Liver (tissue), 9 donors: ENCODE data around the gene NKX1-2. TPM values are rescaled to one million over a fixed set of nuclear protein-coding genes. Genes with fewer than 3 reads are reported as not detected.

Source experiments
- DNase-seq: peaks from one replicate; pipeline ENCODE4 v3.0.0-alpha.2; 2017; ENCODE audit warnings: low spot score
- H3K27ac ChIP-seq, 2 donors: one replicate each; pipeline ENCODE4 v1.7.0; 2013; ENCODE audit warnings: inconsistent platforms in 2 of 2, low read length in 2 of 2, control low read depth in 1 of 2, low read depth in 1 of 2, mild to moderate bottlenecking in 1 of 2
- H3K27me3 ChIP-seq, 4 donors: one replicate each; pipeline versions ENCODE4 v1.6.1 to v1.7.0; 2013; ENCODE audit warnings: low read length in 3 of 4, inconsistent platforms in 1 of 4, mild to moderate bottlenecking in 1 of 4, moderate library complexity in 1 of 4; ENCODE audit not compliant: control insufficient read depth in 4 of 4, insufficient read depth in 4 of 4
- H3K36me3 ChIP-seq, 4 donors: one replicate each; pipeline versions ENCODE4 v1.6.1 to v1.7.0; 2013; ENCODE audit warnings: low read length in 3 of 4, mild to moderate bottlenecking in 3 of 4, low read depth in 1 of 4, moderate library complexity in 1 of 4; ENCODE audit not compliant: control insufficient read depth in 4 of 4, insufficient read depth in 3 of 4
- H3K4me1 ChIP-seq, 4 donors: one replicate each; pipeline versions ENCODE4 v1.6.1 to v1.7.0; 2013; ENCODE audit warnings: low read length in 3 of 4, mild to moderate bottlenecking in 3 of 4, moderate library complexity in 1 of 4; ENCODE audit not compliant: control insufficient read depth in 4 of 4, insufficient read depth in 4 of 4
- H3K4me3 ChIP-seq, 3 donors: one replicate each; pipeline versions ENCODE4 v1.6.1 to v1.7.0; 2013; ENCODE audit warnings: low read length in 3 of 3, control low read depth in 1 of 3, low read depth in 1 of 3, mild to moderate bottlenecking in 1 of 3
- H3K9ac ChIP-seq, 2 donors: one replicate each; pipeline ENCODE4 v1.7.0; 2013; ENCODE audit warnings: low read length in 2 of 2, mild to moderate bottlenecking in 2 of 2, moderate library complexity in 2 of 2, control low read depth in 1 of 2, low read depth in 1 of 2
- H3K9me3 ChIP-seq, 4 donors: one replicate each; pipeline versions ENCODE4 v1.6.1 to v1.7.0; 2013; ENCODE audit warnings: low read length in 3 of 4; ENCODE audit not compliant: control insufficient read depth in 4 of 4
- EGR1 ChIP-seq, 2 donors: IDR thresholded peaks; 2 replicates each; pipeline ENCODE4 v1.6.1; 2016 to 2018; ENCODE audit warnings: antibody characterized with exemption in 2 of 2, low read depth in 2 of 2
- FOXA1 ChIP-seq: IDR thresholded peaks from 2 replicates; pipeline ENCODE4 v1.6.1; 2016; ENCODE audit warnings: antibody characterized with exemption
- FOXA2 ChIP-seq: IDR thresholded peaks from 2 replicates; pipeline ENCODE4 v1.6.1; 2016; ENCODE audit warnings: antibody characterized with exemption
- GABPA ChIP-seq, 2 donors: IDR thresholded peaks in 1 of 2; conservative IDR thresholded peaks in 1 of 2; 2 replicates each; pipeline ENCODE4 v1.6.1; 2016; ENCODE audit warnings: antibody characterized with exemption in 2 of 2, mild to moderate bottlenecking in 1 of 2, moderate library complexity in 1 of 2
- HNF4A ChIP-seq, 2 donors: conservative IDR thresholded peaks; 2 replicates each; pipeline ENCODE4 v1.6.1; 2016; ENCODE audit warnings: antibody characterized with exemption in 2 of 2, mild to moderate bottlenecking in 2 of 2
- HNF4G ChIP-seq: IDR thresholded peaks from 2 replicates; pipeline ENCODE4 v1.6.1; 2016; ENCODE audit warnings: antibody characterized with exemption
- NR2F2 ChIP-seq: IDR thresholded peaks from 2 replicates; pipeline ENCODE4 v1.6.1; 2016; ENCODE audit warnings: antibody characterized with exemption
- RAD21 ChIP-seq, 2 donors: IDR thresholded peaks; 2 replicates each; pipeline ENCODE4 v1.6.1; 2016; ENCODE audit warnings: antibody characterized with exemption in 2 of 2, mild to moderate bottlenecking in 2 of 2
- RXRA ChIP-seq, 2 donors: IDR thresholded peaks; 2 replicates each; pipeline ENCODE4 v1.6.1; 2017 to 2018; ENCODE audit warnings: antibody characterized with exemption in 2 of 2, mild to moderate bottlenecking in 1 of 2
- SP1 ChIP-seq: IDR thresholded peaks from 2 replicates; pipeline ENCODE4 v1.6.1; 2018; ENCODE audit warnings: antibody characterized with exemption, mild to moderate bottlenecking
- YY1 ChIP-seq: IDR thresholded peaks from 2 replicates; pipeline ENCODE4 v1.6.1; 2016; ENCODE audit warnings: antibody characterized with exemption, mild to moderate bottlenecking
- WGBS: extraction: QIAGEN DNeasy Blood & Tissue Kit; methylation state at CpG from one replicate; pipeline ENCODE4 v1.1.7; 2013; 5-methylcytosine and 5-hydroxymethylcytosine counted together
- polyA plus RNA-seq, 2 donors: library from polyadenylated mRNA; stranded (reverse) in 1 of 2; unstranded in 1 of 2; fragments of 200-250 nt in 1 of 2; fragments of >200 nt in 1 of 2; fragmentation: Nextera tagmentation in 1 of 2; extraction: Ambion mirVana in 1 of 2; gene quantifications; one replicate each; pipeline versions ENCODE4 v1.2.1 to v1.2.3, GENCODE V29; 2013 to 2015
- total RNA-seq, 2 donors: library from RNA; depleted of rRNA; stranded (reverse); fragments of >200 nt; gene quantifications; one replicate each; pipeline ENCODE4 v1.2.3, GENCODE V29; 2014
- TF ChIP-seq, protein P1 (sequence below): IDR thresholded peaks from 2 replicates; pipeline ENCODE4 v1.6.1; 2016; ENCODE audit warnings: antibody characterized with exemption
- TF ChIP-seq, protein P2 (sequence below): IDR thresholded peaks from 2 replicates; pipeline ENCODE4 v1.6.1; 2016; ENCODE audit warnings: antibody characterized with exemption
- TF ChIP-seq, protein P3 (sequence below): IDR thresholded peaks from 2 replicates; pipeline ENCODE4 v1.6.1; 2016; ENCODE audit warnings: antibody characterized with exemption, mild to moderate bottlenecking
- TF ChIP-seq, protein P4 (sequence below): fragments of 150-350 bp; IDR thresholded peaks from 2 replicates; pipeline ENCODE4 v1.5.1; 2017; ENCODE audit warnings: improper control_type of control experiment, low read depth, low read length; ENCODE audit not compliant: missing input control
- donor health status: healthy.
- donor health status: healthy.
- donor health status: healthy.
- donor health status: healthy.
- donor health status: healthy.

The NKX1-2 gene
- total and polyA plus RNA-seq, 4 donors, result not detected

DNA sequence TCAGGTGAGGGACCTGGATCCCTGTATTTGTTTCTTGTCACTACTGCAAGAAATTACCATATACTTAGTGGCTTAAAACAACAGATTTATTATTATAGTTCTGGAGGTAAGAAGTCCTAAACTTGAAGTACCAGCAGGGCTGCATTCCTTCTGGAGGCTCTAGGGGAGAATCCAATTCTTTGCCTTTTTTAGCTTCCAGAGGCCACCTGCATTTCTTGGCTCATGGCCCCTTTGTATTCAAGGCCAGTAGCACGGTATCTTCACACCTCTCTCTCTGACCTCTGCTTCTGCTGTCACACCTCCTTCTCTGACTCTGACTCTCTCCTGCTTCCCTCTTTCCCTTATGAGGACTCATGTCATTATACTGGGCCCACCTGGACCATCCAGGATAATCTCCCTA lies 9.6 kb upstream of the NKX1-2 start:
- H3K27me3 ChIP-seq, result peaks cover 0 to 4% (median 0%) of the 10 kb centered on the region in 4 donors
- no peaks in the 10 kb centered on the region for H3K36me3 ChIP-seq
- peaks cover 0 to 13% (median 8%) of the 10 kb centered on the region in 4 donors for H3K4me1 ChIP-seq
- TF ChIP-seq, protein P1, sequence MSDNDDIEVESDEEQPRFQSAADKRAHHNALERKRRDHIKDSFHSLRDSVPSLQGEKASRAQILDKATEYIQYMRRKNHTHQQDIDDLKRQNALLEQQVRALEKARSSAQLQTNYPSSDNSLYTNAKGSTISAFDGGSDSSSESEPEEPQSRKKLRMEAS, result no peak
- TF ChIP-seq HNF4G (no peak), NR2F2 (no peak), RXRA (IDR thresholded peaks at IDR 0.05) (no peak), HNF4A (conservative IDR thresholded peaks at IDR 0.05) (no peak), SP1 (no peak), EGR1 (IDR thresholded peaks at IDR 0.05; ENCODE audit: low read depth in 2 of 2) (no peak), FOXA1 (no peak), RAD21 (IDR thresholded peaks at IDR 0.05) (no peak), FOXA2 (no peak), YY1 (no peak)
- TF ChIP-seq, protein P2, sequence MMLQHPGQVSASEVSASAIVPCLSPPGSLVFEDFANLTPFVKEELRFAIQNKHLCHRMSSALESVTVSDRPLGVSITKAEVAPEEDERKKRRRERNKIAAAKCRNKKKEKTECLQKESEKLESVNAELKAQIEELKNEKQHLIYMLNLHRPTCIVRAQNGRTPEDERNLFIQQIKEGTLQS, result no peak
- TF ChIP-seq, protein P3, sequence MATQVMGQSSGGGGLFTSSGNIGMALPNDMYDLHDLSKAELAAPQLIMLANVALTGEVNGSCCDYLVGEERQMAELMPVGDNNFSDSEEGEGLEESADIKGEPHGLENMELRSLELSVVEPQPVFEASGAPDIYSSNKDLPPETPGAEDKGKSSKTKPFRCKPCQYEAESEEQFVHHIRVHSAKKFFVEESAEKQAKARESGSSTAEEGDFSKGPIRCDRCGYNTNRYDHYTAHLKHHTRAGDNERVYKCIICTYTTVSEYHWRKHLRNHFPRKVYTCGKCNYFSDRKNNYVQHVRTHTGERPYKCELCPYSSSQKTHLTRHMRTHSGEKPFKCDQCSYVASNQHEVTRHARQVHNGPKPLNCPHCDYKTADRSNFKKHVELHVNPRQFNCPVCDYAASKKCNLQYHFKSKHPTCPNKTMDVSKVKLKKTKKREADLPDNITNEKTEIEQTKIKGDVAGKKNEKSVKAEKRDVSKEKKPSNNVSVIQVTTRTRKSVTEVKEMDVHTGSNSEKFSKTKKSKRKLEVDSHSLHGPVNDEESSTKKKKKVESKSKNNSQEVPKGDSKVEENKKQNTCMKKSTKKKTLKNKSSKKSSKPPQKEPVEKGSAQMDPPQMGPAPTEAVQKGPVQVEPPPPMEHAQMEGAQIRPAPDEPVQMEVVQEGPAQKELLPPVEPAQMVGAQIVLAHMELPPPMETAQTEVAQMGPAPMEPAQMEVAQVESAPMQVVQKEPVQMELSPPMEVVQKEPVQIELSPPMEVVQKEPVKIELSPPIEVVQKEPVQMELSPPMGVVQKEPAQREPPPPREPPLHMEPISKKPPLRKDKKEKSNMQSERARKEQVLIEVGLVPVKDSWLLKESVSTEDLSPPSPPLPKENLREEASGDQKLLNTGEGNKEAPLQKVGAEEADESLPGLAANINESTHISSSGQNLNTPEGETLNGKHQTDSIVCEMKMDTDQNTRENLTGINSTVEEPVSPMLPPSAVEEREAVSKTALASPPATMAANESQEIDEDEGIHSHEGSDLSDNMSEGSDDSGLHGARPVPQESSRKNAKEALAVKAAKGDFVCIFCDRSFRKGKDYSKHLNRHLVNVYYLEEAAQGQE, result no peak
- TF ChIP-seq, protein P4, sequence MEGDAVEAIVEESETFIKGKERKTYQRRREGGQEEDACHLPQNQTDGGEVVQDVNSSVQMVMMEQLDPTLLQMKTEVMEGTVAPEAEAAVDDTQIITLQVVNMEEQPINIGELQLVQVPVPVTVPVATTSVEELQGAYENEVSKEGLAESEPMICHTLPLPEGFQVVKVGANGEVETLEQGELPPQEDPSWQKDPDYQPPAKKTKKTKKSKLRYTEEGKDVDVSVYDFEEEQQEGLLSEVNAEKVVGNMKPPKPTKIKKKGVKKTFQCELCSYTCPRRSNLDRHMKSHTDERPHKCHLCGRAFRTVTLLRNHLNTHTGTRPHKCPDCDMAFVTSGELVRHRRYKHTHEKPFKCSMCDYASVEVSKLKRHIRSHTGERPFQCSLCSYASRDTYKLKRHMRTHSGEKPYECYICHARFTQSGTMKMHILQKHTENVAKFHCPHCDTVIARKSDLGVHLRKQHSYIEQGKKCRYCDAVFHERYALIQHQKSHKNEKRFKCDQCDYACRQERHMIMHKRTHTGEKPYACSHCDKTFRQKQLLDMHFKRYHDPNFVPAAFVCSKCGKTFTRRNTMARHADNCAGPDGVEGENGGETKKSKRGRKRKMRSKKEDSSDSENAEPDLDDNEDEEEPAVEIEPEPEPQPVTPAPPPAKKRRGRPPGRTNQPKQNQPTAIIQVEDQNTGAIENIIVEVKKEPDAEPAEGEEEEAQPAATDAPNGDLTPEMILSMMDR, result no peak
- no peak overlapping the region for H3K4me3 ChIP-seq
- H3K9me3 ChIP-seq, result no peaks in the 10 kb centered on the region
- DNase-seq, result no peak
- no peak overlapping the region for H3K9ac ChIP-seq
- WGBS, result 79% methylated on average over 1 of the region's 1 CpG
- H3K27ac ChIP-seq, result no peak overlapping the region

DNA sequence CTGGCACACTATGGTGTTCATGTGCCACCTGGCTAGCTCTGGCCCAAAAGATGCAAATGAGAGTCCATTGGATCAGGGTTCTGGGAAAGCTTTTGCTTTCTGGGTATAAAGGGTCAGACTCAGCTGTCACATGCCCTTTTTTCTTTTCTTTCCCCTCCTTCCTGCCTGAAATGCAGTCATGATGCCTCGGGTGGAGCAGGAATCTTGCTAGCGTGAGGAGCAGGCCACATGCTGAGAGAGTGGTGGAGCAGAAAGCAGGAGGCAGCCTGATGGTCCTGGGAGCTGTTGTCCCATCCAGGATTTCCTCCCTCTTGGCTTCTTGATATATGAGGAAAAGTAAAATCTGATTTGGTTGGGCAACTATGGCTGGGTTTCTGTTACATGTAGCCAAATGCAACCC lies 9.1 kb upstream of the NKX1-2 start:
- H3K4me1 ChIP-seq, result peaks cover 0 to 8% (median 3%) of the 10 kb centered on the region in 4 donors
- H3K27ac ChIP-seq, result no peak overlapping the region
- 79% methylated on average over 2 of the region's 2 CpGs for WGBS
- no peak for DNase-seq
- H3K9me3 ChIP-seq, result no peaks in the 10 kb centered on the region
- peaks cover 0 to 8% (median 1%) of the 10 kb centered on the region in 4 donors for H3K27me3 ChIP-seq
- H3K36me3 ChIP-seq, result no peaks in the 10 kb centered on the region
- TF ChIP-seq, protein P4, result no peak
- no peak for TF ChIP-seq GABPA (IDR thresholded peaks at IDR 0.05 in 1 of 2, conservative IDR thresholded peaks at IDR 0.05 in 1 of 2)
- TF ChIP-seq NR2F2, result no peak
- TF ChIP-seq, protein P2, result no peak
- TF ChIP-seq, protein P1, result no peak
- TF ChIP-seq SP1, result no peak
- no peak for TF ChIP-seq HNF4G
- no peak overlapping the region for H3K9ac ChIP-seq
- no peak overlapping the region for H3K4me3 ChIP-seq
